Natural killer cell (primary cell): ENCODE results near the gene ZDHHC3. TPM values are rescaled to one million over a fixed set of nuclear protein-coding genes. Genes with fewer than 3 reads are reported as not detected.

Source experiments
- ATAC-seq, 3 donors: fragments of 150-1000 bp in 2 of 3; fragments of 200-7000 bp in 1 of 3; cut with Tn5 transposase; 1 replicate in 1 of 3; 2 replicates in 2 of 3; pipeline ENCODE4 v1.10.0; 2021; ENCODE audit warnings: mild to moderate bottlenecking in 2 of 3, moderate library complexity in 2 of 3
- DNase-seq, 2 donors: peaks; one replicate each; pipeline versions ENCODE4 v3.0.0 to v3.0.0-alpha.2; 2013 to 2021; ENCODE audit warnings: mixed read lengths in 1 of 2
- H3K27ac ChIP-seq: one replicate; pipeline ENCODE4 v1.5.1; 2013; ENCODE audit warnings: mild to moderate bottlenecking, low read length
- H3K27me3 ChIP-seq: one replicate; pipeline ENCODE4 v1.6.1; 2013; ENCODE audit warnings: low read length; ENCODE audit not compliant: control insufficient read depth, insufficient read depth
- H3K36me3 ChIP-seq: one replicate; pipeline ENCODE4 v1.6.1; 2013; ENCODE audit warnings: low read length; ENCODE audit not compliant: control insufficient read depth, insufficient read depth
- H3K4me1 ChIP-seq: one replicate; pipeline ENCODE4 v1.6.1; 2013; ENCODE audit warnings: low read length; ENCODE audit not compliant: control insufficient read depth, insufficient read depth
- H3K4me3 ChIP-seq: one replicate; pipeline ENCODE4 v1.5.1; 2013; ENCODE audit warnings: low read length
- H3K9me3 ChIP-seq: one replicate; pipeline ENCODE4 v1.6.1; 2013; ENCODE audit warnings: low read length; ENCODE audit not compliant: control insufficient read depth, insufficient read depth
- H3K27ac Mint-ChIP-seq, 2 donors: one replicate each; pipeline ENCODE4 v1.8.0; 2022; ENCODE audit warnings: mild to moderate bottlenecking in 2 of 2, mixed read lengths in 2 of 2, moderate library complexity in 1 of 2
- H3K27me3 Mint-ChIP-seq, 2 donors: one replicate each; pipeline ENCODE4 v1.8.0; 2022; ENCODE audit warnings: low read depth in 2 of 2, mixed read lengths in 2 of 2
- H3K36me3 Mint-ChIP-seq: one replicate; pipeline ENCODE4 v1.8.0; 2022; ENCODE audit warnings: mixed read lengths
- H3K4me1 Mint-ChIP-seq, 2 donors: one replicate each; pipeline ENCODE4 v1.8.0; 2022; ENCODE audit warnings: mixed read lengths in 2 of 2
- H3K4me3 Mint-ChIP-seq: one replicate; pipeline ENCODE4 v1.8.0; 2022; ENCODE audit warnings: mild to moderate bottlenecking, moderate library complexity, mixed read lengths
- H3K9me3 Mint-ChIP-seq, 2 donors: one replicate each; pipeline ENCODE4 v1.8.0; 2022; ENCODE audit warnings: mixed read lengths in 2 of 2
- CTCF ChIP-seq: fragments of 200-600 bp; IDR thresholded peaks from one replicate; pipeline ENCODE4 v1.8.0; 2022; ENCODE audit warnings: antibody characterized with exemption
- WGBS: methylation state at CpG from one replicate; pipeline ENCODE4 v1.1.7; 2013; ENCODE audit warnings: missing lambda C conversion rate; ENCODE audit not compliant: insufficient coverage; 5-methylcytosine and 5-hydroxymethylcytosine counted together
- intact Hi-C: fragments of 100-400 bp; cut with micrococcal nuclease; formaldehyde crosslinking; loops from one replicate; pipeline ENCODE4 v1.14.2; 2022
- total RNA-seq, 4 donors: library from RNA; stranded (reverse); fragments of 120-200 nt in 1 of 4; gene quantifications; one replicate each; pipeline versions ENCODE4 v1.2.3 to v1.2.4, GENCODE V29; 2013 to 2022

The ZDHHC3 gene
- total RNA-seq, 3 donors from 2014 or later (not counting 1 experiment from before 2014, with no cell fraction given): 62.3 to 100.0 (median 78.6) TPM

GRCh38 chr3:44883213-44883955 is 92.6 kb downstream of the ZDHHC3 start:
- Histone ChIP-seq H3K4me3 (no peak overlapping the region), H3K4me1 (no peaks in the 10 kb centered on the region), H3K27ac (no peak overlapping the region), H3K9me3 (no peaks in the 10 kb centered on the region), H3K36me3 (no peaks in the 10 kb centered on the region), H3K27me3 (peaks cover 4% of the 10 kb centered on the region)
- TF ChIP-seq CTCF: no peak
- H3K4me3 Mint-ChIP-seq: no peak overlapping the region
- H3K9me3 Mint-ChIP-seq: no peaks in the 10 kb centered on the region
- no peaks in the 10 kb centered on the region for H3K36me3 Mint-ChIP-seq
- H3K27me3 Mint-ChIP-seq: peaks cover 12 to 18% of the 10 kb centered on the region in 2 donors
- H3K4me1 Mint-ChIP-seq: no peaks in the 10 kb centered on the region
- ATAC-seq (no peak), DNase-seq (no peak)
- no peak overlapping the region for H3K27ac Mint-ChIP-seq
- intact Hi-C loops: no loop called here
- WGBS: 89% methylated on average over 5 of the region's 5 CpGs

- no peaks in the 10 kb centered on the region for H3K27me3 ChIP-seq
- Mint-ChIP-seq H3K27me3 (peaks cover 0 to 7% of the 10 kb centered on the region in 2 donors), H3K27ac (no peak overlapping the region), H3K4me3 (no peak overlapping the region), H3K36me3 (no peaks in the 10 kb centered on the region), H3K9me3 (no peaks in the 10 kb centered on the region), H3K4me1 (no peaks in the 10 kb centered on the region)
- WGBS: 90% methylated on average over 2 of the region's 2 CpGs
- intact Hi-C loops: no loop called here
- H3K4me3 ChIP-seq: no peak overlapping the region
- DNase-seq: no peak
- no peak for ATAC-seq
- no peak for TF ChIP-seq CTCF
- no peaks in the 10 kb centered on the region for H3K36me3 ChIP-seq
- no peaks in the 10 kb centered on the region for H3K9me3 ChIP-seq
- no peak overlapping the region for H3K27ac ChIP-seq
- no peaks in the 10 kb centered on the region for H3K4me1 ChIP-seq
Observed at GRCh38 chr3:44880284-44880683, 95.7 kb downstream of the ZDHHC3 start.

GRCh38 chr3:44877333-44877732 is 98.6 kb downstream of the ZDHHC3 start:
- H3K27ac Mint-ChIP-seq: no peak overlapping the region
- H3K27me3 Mint-ChIP-seq: peaks cover 0 to 3% of the 10 kb centered on the region in 2 donors
- no peak overlapping the region for H3K4me3 Mint-ChIP-seq
- Histone ChIP-seq H3K4me1 (no peaks in the 10 kb centered on the region), H3K4me3 (no peak overlapping the region), H3K27me3 (no peaks in the 10 kb centered on the region), H3K9me3 (no peaks in the 10 kb centered on the region), H3K36me3 (no peaks in the 10 kb centered on the region), H3K27ac (no peak overlapping the region)
- no peaks in the 10 kb centered on the region for H3K4me1 Mint-ChIP-seq
- ATAC-seq: no peak
- no peaks in the 10 kb centered on the region for H3K9me3 Mint-ChIP-seq
- WGBS: 100% methylated on average over 2 of the region's 3 CpGs
- TF ChIP-seq CTCF: no peak
- intact Hi-C loops: no loop called here
- no peak for DNase-seq
- H3K36me3 Mint-ChIP-seq: no peaks in the 10 kb centered on the region

GRCh38 chr3:44875596-44875995 is 100.4 kb downstream of the ZDHHC3 start:
- intact Hi-C loops: no loop called here
- Mint-ChIP-seq H3K9me3 (no peaks in the 10 kb centered on the region), H3K27me3 (peaks cover 0 to 2% of the 10 kb centered on the region in 2 donors), H3K4me1 (no peaks in the 10 kb centered on the region), H3K4me3 (no peak overlapping the region), H3K36me3 (no peaks in the 10 kb centered on the region), H3K27ac (no peak overlapping the region)
- 92% methylated on average over 3 of the region's 3 CpGs for WGBS
- no peaks in the 10 kb centered on the region for H3K9me3 ChIP-seq
- H3K27ac ChIP-seq: no peak overlapping the region
- TF ChIP-seq CTCF: no peak
- no peaks in the 10 kb centered on the region for H3K27me3 ChIP-seq
- H3K4me3 ChIP-seq: no peak overlapping the region
- no peaks in the 10 kb centered on the region for H3K4me1 ChIP-seq
- no peak for DNase-seq
- ATAC-seq: no peak
- H3K36me3 ChIP-seq: no peaks in the 10 kb centered on the region
